Stomach (tissue), 4 donors: ENCODE measurements around the gene DKKL1.

ENCODE experiments used
- EP300 ChIP-seq: sonication (generic); formaldehyde crosslinking; IDR thresholded peaks from one replicate; pipeline ENCODE4 v1.6.1; 2017; ENCODE audit warnings: antibody characterized with exemption
- POLR2A ChIP-seq, 4 donors: fragments of 450-650 bp; IDR thresholded peaks; one replicate each; pipeline ENCODE4 v1.6.1; 2016; ENCODE audit warnings: antibody characterized with exemption in 4 of 4, control low read depth in 2 of 4, mild to moderate bottlenecking in 1 of 4, moderate library complexity in 1 of 4
- POLR2AphosphoS5 ChIP-seq, 3 donors: sonication (generic); formaldehyde crosslinking; IDR thresholded peaks; one replicate each; pipeline ENCODE4 v1.6.1; 2016; ENCODE audit warnings: antibody characterized with exemption in 3 of 3
- TF ChIP-seq, protein P1 (sequence below), 7 experiments: fragments of 450-650 bp in 4 of 7; fragments of 200-600 bp in 3 of 7; sonication (generic) in 3 of 7; IDR thresholded peaks; one replicate each; pipeline ENCODE4 v1.5.1; 2016 to 2019; ENCODE audit warnings: antibody characterized with exemption in 7 of 7, control low read depth in 2 of 7, mild to moderate bottlenecking in 1 of 7

DNA sequence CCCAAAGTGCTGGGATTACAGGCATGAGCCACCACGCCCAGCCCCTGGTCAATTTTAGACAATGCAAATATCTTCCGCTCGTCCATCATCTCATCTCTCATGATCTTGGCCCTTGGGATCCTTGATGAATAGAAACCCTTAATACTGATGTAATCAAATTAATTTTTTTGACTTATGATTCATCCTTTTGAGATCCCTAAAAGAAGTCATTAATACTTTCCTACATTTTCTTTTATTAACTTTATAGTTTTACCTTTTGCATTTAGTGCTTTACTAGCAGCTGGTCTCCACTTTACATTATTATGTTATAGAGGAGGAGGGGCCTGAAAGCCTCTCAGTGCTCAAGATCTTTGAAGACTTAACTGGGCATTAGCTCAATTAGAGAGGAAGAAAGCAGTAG lies 16.7 kb downstream of the DKKL1 start:
- TF ChIP-seq, protein P1, sequence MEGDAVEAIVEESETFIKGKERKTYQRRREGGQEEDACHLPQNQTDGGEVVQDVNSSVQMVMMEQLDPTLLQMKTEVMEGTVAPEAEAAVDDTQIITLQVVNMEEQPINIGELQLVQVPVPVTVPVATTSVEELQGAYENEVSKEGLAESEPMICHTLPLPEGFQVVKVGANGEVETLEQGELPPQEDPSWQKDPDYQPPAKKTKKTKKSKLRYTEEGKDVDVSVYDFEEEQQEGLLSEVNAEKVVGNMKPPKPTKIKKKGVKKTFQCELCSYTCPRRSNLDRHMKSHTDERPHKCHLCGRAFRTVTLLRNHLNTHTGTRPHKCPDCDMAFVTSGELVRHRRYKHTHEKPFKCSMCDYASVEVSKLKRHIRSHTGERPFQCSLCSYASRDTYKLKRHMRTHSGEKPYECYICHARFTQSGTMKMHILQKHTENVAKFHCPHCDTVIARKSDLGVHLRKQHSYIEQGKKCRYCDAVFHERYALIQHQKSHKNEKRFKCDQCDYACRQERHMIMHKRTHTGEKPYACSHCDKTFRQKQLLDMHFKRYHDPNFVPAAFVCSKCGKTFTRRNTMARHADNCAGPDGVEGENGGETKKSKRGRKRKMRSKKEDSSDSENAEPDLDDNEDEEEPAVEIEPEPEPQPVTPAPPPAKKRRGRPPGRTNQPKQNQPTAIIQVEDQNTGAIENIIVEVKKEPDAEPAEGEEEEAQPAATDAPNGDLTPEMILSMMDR (IDR thresholded peaks at IDR 0.05), result no peak
- TF ChIP-seq POLR2A (IDR thresholded peaks at IDR 0.05) (no peak), POLR2AphosphoS5 (IDR thresholded peaks at IDR 0.05) (no peak), EP300 (no peak)
